GM23248 (cell line): ENCODE data around the gene CREB3L2. TPM values are rescaled to one million over a fixed set of nuclear protein-coding genes. Genes with fewer than 3 reads are reported as not detected.
A peak's percentile ranks its signal among the peaks of the same experiment; 100 is the strongest.

Source experiments
- DNase-seq: peaks from one replicate; pipeline ENCODE4 v3.0.0-alpha.2; 2015
- H2AFZ ChIP-seq: fragments of 200-600 bp; sonication (generic); 2 replicates; pipeline ENCODE4 v1.6.1; 2016; ENCODE audit warnings: antibody characterized with exemption
- H3F3A ChIP-seq: fragments of 200-600 bp; sonication (generic); 2 replicates; pipeline ENCODE4 v1.6.1; 2016; ENCODE audit warnings: mild to moderate bottlenecking, antibody characterized with exemption, mixed run types; ENCODE audit not compliant: insufficient read depth
- H3K27ac ChIP-seq: fragments of 200-600 bp; sonication (generic); 2 replicates; pipeline ENCODE4 v1.5.1; 2016; ENCODE audit warnings: mild to moderate bottlenecking
- H3K27me3 ChIP-seq: fragments of 200-600 bp; sonication (generic); replicated peaks from 2 replicates; pipeline ENCODE4 v1.6.1; 2016; ENCODE audit warnings: mild to moderate bottlenecking; ENCODE audit not compliant: insufficient read depth
- H3K36me3 ChIP-seq: fragments of 200-600 bp; sonication (generic); 2 replicates; pipeline ENCODE4 v1.6.1; 2016; ENCODE audit warnings: low read depth, mild to moderate bottlenecking
- H3K4me1 ChIP-seq: fragments of 200-600 bp; sonication (generic); 2 replicates; pipeline ENCODE4 v1.6.1; 2016; ENCODE audit warnings: mild to moderate bottlenecking; ENCODE audit not compliant: insufficient read depth
- H3K4me2 ChIP-seq: fragments of 200-600 bp; sonication (generic); one replicate; pipeline ENCODE4 v1.6.1; 2016; ENCODE audit warnings: mild to moderate bottlenecking; ENCODE audit not compliant: unreplicated experiment
- H3K4me3 ChIP-seq: fragments of 200-600 bp; sonication (generic); 2 replicates; pipeline ENCODE4 v1.5.1; 2016; ENCODE audit warnings: mild to moderate bottlenecking
- H3K79me2 ChIP-seq: fragments of 200-600 bp; sonication (generic); 2 replicates; pipeline ENCODE4 v1.6.1; 2016; ENCODE audit warnings: mild to moderate bottlenecking; ENCODE audit not compliant: insufficient read depth
- H3K9ac ChIP-seq: fragments of 200-600 bp; sonication (generic); 2 replicates; pipeline ENCODE4 v1.6.1; 2016; ENCODE audit warnings: mild to moderate bottlenecking
- H3K9me2 ChIP-seq: fragments of 200-600 bp; sonication (generic); 2 replicates; pipeline ENCODE4 v1.6.1; 2016; ENCODE audit warnings: mixed run types, mild to moderate bottlenecking, moderate library complexity; ENCODE audit not compliant: insufficient read depth
- H3K9me3 ChIP-seq: fragments of 200-600 bp; sonication (generic); one replicate; pipeline ENCODE4 v1.6.1; 2017; ENCODE audit warnings: low read depth
- H4K20me1 ChIP-seq: fragments of 200-600 bp; sonication (generic); 2 replicates; pipeline ENCODE4 v1.6.0; 2016; ENCODE audit not compliant: insufficient read depth
- EZH2 ChIP-seq: fragments of 200-600 bp; sonication (generic); IDR thresholded peaks from 2 replicates; pipeline ENCODE4 v1.6.1; 2018; ENCODE audit warnings: antibody characterized with exemption, mild to moderate bottlenecking; ENCODE audit not compliant: insufficient read depth, poor library complexity, severe bottlenecking
- EZH2phosphoT487 ChIP-seq: fragments of 200-600 bp; sonication (generic); IDR thresholded peaks from 2 replicates; pipeline ENCODE4 v1.6.1; 2018; ENCODE audit warnings: antibody characterized with exemption, moderate library complexity, mild to moderate bottlenecking, low read depth; ENCODE audit not compliant: insufficient read depth
- WGBS, 2 experiments: methylation state at CpG; one replicate each; pipeline ENCODE4 v1.1.6; 2015 to 2017; ENCODE audit warnings: low lambda C conversion rate in 2 of 2, low coverage in 1 of 2; ENCODE audit errors: missing lambda C conversion rate in 2 of 2; 5-methylcytosine and 5-hydroxymethylcytosine counted together
- in situ Hi-C: fragments of 300-500 bp; cut with MboI; formaldehyde crosslinking; loops from 2 replicates; pipeline ENCODE4 v1.15.0; 2020
- polyA plus RNA-seq: library from polyadenylated mRNA; unstranded; fragments of >200 nt; fragmentation: Nextera tagmentation; extraction: Ambion mirVana; gene quantifications from 2 replicates; pipeline ENCODE4 v1.2.1, GENCODE V29; 2016
- total RNA-seq: library from RNA; depleted of rRNA; stranded (reverse); fragments of >200 nt; shearing (Covaris generic); gene quantifications from 2 replicates; pipeline ENCODE4 v1.2.3, GENCODE V29; 2014

CREB3L2 gene
- total and polyA plus RNA-seq, 2 experiments from 2014 or later = 43.7 to 53.7 TPM

DNA sequence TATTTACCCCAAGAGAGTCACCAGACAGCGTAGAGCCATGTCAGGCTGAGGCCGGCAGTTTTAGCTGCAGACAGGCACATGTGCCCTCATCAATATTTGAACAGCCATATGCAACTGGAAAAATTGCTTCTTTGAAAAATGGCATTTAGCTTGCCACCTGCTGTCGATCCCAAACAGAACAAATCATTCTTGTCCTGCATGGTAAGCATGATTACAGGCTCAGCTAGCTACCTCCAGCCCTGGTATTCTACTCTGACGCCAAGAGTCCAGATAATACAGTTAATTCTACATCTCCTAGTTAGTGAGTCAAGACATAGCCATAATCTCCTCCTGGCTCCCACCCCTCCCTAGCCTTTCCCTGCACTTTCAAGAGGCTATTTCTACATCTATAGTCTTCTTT lies 7.7 kb downstream of the CREB3L2 start:
- Histone ChIP-seq H3K9me2 (no peaks in the 10 kb centered on the region), H3K9me3 (no peaks in the 10 kb centered on the region), H2AFZ (no peak overlapping the region), H4K20me1 (no peaks in the 10 kb centered on the region), H3K36me3 (no peaks in the 10 kb centered on the region), H3F3A (peaks cover 86% of the 10 kb centered on the region), H3K27ac (peak overlapping the region; percentile 94; the same call in 1 of the 2 replicates), H3K4me2 (no peak overlapping the region), H3K4me1 (peaks cover 81% of the 10 kb centered on the region), H3K9ac (no peak overlapping the region), H3K79me2 (peaks cover 97% of the 10 kb centered on the region), H3K27me3 (no peaks in the 10 kb centered on the region), H3K4me3 (no peak overlapping the region)
- no peak for DNase-seq
- TF ChIP-seq EZH2 (no peak), EZH2phosphoT487 (no peak)
- in situ Hi-C loops = no loop called here
- WGBS, 2 experiments = 81 to 87% methylated on average over 4 of the region's 4 CpGs

GRCh38 chr7:137993395-137993743 lies 8.5 kb downstream of the CREB3L2 start:
- H3K9ac ChIP-seq = peak overlapping the region; percentile 77

GRCh38 chr7:137992550-137993394 lies 9.1 kb downstream of the CREB3L2 start:
- H3K4me3 ChIP-seq = peak overlapping the region; percentile 62
- in situ Hi-C loops = no loop called here
- H3K27ac ChIP-seq = peak overlapping the region; percentile 94
- no peaks in the 10 kb centered on the region for H3K9me2 ChIP-seq
- H3F3A ChIP-seq = peaks cover 77% of the 10 kb centered on the region
- TF ChIP-seq EZH2 (no peak), EZH2phosphoT487 (no peak)
- no peaks in the 10 kb centered on the region for H3K9me3 ChIP-seq
- H3K27me3 ChIP-seq = no peaks in the 10 kb centered on the region
- H3K36me3 ChIP-seq = no peaks in the 10 kb centered on the region
- H4K20me1 ChIP-seq = no peaks in the 10 kb centered on the region
- H2AFZ ChIP-seq = no peak overlapping the region
- peak; percentile 95 for DNase-seq
- peak overlapping the region; percentile 77 for H3K9ac ChIP-seq
- 2 to 3% methylated on average over 5 of the region's 5 CpGs for WGBS, 2 experiments
- peak overlapping the region; percentile 85 for H3K4me2 ChIP-seq
- H3K4me1 ChIP-seq = peaks cover 81% of the 10 kb centered on the region
- peaks cover 97% of the 10 kb centered on the region for H3K79me2 ChIP-seq

More at GRCh38 chr7:137993395-137993743, 8.5 kb downstream of the CREB3L2 start:
- in situ Hi-C loops = no loop called here
- no peaks in the 10 kb centered on the region for H4K20me1 ChIP-seq
- no peaks in the 10 kb centered on the region for H3K27me3 ChIP-seq
- 76 to 82% methylated on average over 6 of the region's 6 CpGs for WGBS, 2 experiments
- H3K4me3 ChIP-seq = peak overlapping the region; percentile 62; the same call in 1 of the 2 replicates
- no peaks in the 10 kb centered on the region for H3K36me3 ChIP-seq
- TF ChIP-seq EZH2phosphoT487 = no peak
- TF ChIP-seq EZH2 = no peak
- no peak for DNase-seq
- H3K79me2 ChIP-seq = peaks cover 97% of the 10 kb centered on the region
- peak overlapping the region; percentile 94 for H3K27ac ChIP-seq
- no peaks in the 10 kb centered on the region for H3K9me3 ChIP-seq
- no peak overlapping the region for H2AFZ ChIP-seq
- H3F3A ChIP-seq = peaks cover 79% of the 10 kb centered on the region
- H3K9me2 ChIP-seq = no peaks in the 10 kb centered on the region
- peaks cover 81% of the 10 kb centered on the region for H3K4me1 ChIP-seq
- peak overlapping the region; percentile 85 for H3K4me2 ChIP-seq

- H3K27ac ChIP-seq = peak overlapping the region; percentile 94
These were observed 9.8 kb downstream of the CREB3L2 start for GRCh38 chr7:137992104-137992549.

More at GRCh38 chr7:137992104-137992549, 9.8 kb downstream of the CREB3L2 start:
- WGBS, 2 experiments = 23 to 30% methylated on average over 5 of the region's 5 CpGs
- Histone ChIP-seq H3F3A (peaks cover 83% of the 10 kb centered on the region), H3K9ac (peak overlapping the region; percentile 77), H3K4me3 (peak overlapping the region; percentile 62), H3K9me2 (no peaks in the 10 kb centered on the region), H3K36me3 (no peaks in the 10 kb centered on the region), H3K79me2 (peaks cover 97% of the 10 kb centered on the region), H2AFZ (no peak overlapping the region), H4K20me1 (no peaks in the 10 kb centered on the region), H3K9me3 (no peaks in the 10 kb centered on the region), H3K4me2 (peak overlapping the region; percentile 85), H3K27me3 (no peaks in the 10 kb centered on the region), H3K4me1 (peaks cover 81% of the 10 kb centered on the region)
- DNase-seq = peak; percentile 85
- TF ChIP-seq EZH2 = no peak
- no peak for TF ChIP-seq EZH2phosphoT487
- in situ Hi-C loops = no loop called here
